ENCODE data around the gene TMEM201. TPM values are rescaled to one million over a fixed set of nuclear protein-coding genes. Genes with fewer than 3 reads are reported as not detected.

TMEM201 gene
- total RNA-seq, 2 donors from 2014 or later, result 5.1 to 18.1 TPM

DNA sequence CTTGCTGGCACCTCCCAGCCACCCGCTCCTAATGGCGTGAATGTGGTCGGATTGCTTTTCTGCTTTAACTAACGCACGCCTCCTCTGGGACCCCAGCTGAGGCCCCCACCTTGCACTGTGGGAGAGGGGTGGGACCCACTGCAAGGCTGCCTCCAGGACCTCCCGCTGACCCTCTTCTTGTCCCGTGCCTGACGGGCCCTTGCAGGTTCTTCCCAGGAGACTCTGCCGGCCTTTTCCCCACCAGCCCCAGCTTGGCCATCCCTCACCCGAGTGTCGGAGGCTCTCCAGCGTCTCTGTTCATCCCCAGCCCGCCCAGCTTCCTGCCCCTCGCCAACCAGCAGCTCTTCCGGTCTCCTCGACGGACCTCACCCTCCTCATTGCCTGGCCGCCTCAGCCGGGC, 18.6 kb downstream of the TMEM201 start:
- DNase-seq, result no peak
- Histone ChIP-seq H3K9ac (ENCODE audit: low read depth in 2 of 2, low read length in 2 of 2) (no peak overlapping the region), H3K4me1 (no peaks in the 10 kb centered on the region), H3K36me3 (no peaks in the 10 kb centered on the region), H3K9me3 (no peaks in the 10 kb centered on the region), H3K4me3 (no peak overlapping the region), H3K27me3 (no peaks in the 10 kb centered on the region), H3K27ac (no peak overlapping the region)
- TF ChIP-seq, protein P1, sequence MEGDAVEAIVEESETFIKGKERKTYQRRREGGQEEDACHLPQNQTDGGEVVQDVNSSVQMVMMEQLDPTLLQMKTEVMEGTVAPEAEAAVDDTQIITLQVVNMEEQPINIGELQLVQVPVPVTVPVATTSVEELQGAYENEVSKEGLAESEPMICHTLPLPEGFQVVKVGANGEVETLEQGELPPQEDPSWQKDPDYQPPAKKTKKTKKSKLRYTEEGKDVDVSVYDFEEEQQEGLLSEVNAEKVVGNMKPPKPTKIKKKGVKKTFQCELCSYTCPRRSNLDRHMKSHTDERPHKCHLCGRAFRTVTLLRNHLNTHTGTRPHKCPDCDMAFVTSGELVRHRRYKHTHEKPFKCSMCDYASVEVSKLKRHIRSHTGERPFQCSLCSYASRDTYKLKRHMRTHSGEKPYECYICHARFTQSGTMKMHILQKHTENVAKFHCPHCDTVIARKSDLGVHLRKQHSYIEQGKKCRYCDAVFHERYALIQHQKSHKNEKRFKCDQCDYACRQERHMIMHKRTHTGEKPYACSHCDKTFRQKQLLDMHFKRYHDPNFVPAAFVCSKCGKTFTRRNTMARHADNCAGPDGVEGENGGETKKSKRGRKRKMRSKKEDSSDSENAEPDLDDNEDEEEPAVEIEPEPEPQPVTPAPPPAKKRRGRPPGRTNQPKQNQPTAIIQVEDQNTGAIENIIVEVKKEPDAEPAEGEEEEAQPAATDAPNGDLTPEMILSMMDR (IDR thresholded peaks at IDR 0.05), result no peak
- intact Hi-C loops (cut with DNase I), result no loop called here

DNA sequence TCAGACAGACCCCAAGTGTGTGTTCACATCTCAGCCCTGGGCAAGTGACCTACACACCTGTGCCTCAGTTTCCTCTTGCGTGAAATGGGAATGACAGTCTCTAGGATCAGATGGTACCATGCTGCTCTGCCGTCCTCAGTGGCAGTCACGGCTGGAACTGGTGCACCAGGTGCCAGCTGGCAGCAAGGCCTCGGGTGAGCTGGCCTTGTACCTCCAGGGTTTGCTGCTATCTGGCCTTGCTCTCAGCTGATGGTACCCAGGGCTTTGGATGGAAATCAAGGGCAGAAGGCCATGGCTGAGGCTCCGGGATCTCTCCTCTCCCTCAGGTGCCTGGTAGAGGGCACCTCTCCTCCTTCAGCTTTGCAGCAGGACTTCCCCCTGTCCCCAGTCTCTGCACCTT, 21.3 kb downstream of the TMEM201 start:
- intact Hi-C loops (cut with DNase I), result no loop called here

DNA sequence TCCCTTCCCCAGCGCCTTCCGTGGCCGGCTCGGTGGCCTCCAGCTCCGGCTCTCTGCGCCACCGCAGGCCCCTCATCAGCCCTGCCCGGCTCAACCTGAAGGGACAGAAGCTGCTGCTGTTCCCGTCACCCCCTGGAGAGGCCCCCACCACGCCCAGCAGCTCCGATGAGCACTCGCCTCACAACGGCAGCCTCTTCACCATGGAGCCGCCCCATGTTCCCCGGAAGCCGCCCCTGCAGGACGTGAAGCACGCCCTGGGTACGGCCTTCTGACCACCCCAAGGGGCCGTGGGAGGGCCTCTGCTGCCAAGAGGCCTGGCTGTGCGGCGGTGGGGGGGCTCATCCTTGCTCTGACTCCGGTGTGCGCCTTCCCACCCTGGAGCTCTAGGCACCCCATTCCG, 21.8 kb downstream of the TMEM201 start:
- H3K9ac ChIP-seq (ENCODE audit: low read depth in 2 of 2, low read length in 2 of 2), result no peak overlapping the region
- H3K27me3 ChIP-seq, result no peaks in the 10 kb centered on the region
- DNase-seq, result no peak
- no peaks in the 10 kb centered on the region for H3K36me3 ChIP-seq
- H3K4me3 ChIP-seq, result no peak overlapping the region
- no peak overlapping the region for H3K27ac ChIP-seq
- H3K9me3 ChIP-seq, result no peaks in the 10 kb centered on the region
- no peaks in the 10 kb centered on the region for H3K4me1 ChIP-seq
- intact Hi-C loops (cut with DNase I), result no loop called here
- TF ChIP-seq, protein P1 (IDR thresholded peaks at IDR 0.05), result no peak

More for the DNA sequence above, 21.3 kb downstream of the TMEM201 start:
- TF ChIP-seq, protein P1 (IDR thresholded peaks at IDR 0.05), result no peak
- no peak overlapping the region for H3K4me3 ChIP-seq
- no peaks in the 10 kb centered on the region for H3K36me3 ChIP-seq
- H3K9ac ChIP-seq (ENCODE audit: low read depth in 2 of 2, low read length in 2 of 2), result no peak overlapping the region
- H3K27me3 ChIP-seq, result no peaks in the 10 kb centered on the region
- no peaks in the 10 kb centered on the region for H3K4me1 ChIP-seq
- H3K9me3 ChIP-seq, result no peaks in the 10 kb centered on the region
- no peak overlapping the region for H3K27ac ChIP-seq
- DNase-seq, result no peak

DNA sequence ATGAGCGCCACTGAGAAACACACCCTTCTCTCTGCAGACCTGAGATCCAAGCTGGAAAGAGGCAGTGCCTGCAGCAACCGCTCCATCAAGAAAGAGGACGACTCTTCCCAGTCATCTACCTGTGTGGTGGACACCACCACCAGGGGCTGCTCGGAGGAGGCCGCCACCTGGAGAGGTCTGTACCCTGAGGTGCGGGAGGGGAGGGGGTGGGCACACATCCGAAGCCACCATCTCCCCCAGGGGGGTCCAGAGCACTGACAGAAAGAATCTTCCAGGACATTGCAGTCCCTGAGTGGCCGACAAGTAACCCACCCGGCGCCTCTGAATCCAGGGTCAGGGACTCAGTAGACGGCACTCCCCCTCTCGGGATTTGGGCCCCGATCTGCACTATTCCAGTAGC, 23.0 kb downstream of the TMEM201 start:
- no peak for DNase-seq
- Histone ChIP-seq H3K9ac (ENCODE audit: low read depth in 2 of 2, low read length in 2 of 2) (no peak overlapping the region), H3K27ac (no peak overlapping the region), H3K36me3 (no peaks in the 10 kb centered on the region), H3K4me1 (no peaks in the 10 kb centered on the region), H3K9me3 (no peaks in the 10 kb centered on the region), H3K27me3 (no peaks in the 10 kb centered on the region), H3K4me3 (no peak overlapping the region)
- TF ChIP-seq, protein P1 (IDR thresholded peaks at IDR 0.05), result no peak
- intact Hi-C loops (cut with DNase I), result no loop called here

DNA sequence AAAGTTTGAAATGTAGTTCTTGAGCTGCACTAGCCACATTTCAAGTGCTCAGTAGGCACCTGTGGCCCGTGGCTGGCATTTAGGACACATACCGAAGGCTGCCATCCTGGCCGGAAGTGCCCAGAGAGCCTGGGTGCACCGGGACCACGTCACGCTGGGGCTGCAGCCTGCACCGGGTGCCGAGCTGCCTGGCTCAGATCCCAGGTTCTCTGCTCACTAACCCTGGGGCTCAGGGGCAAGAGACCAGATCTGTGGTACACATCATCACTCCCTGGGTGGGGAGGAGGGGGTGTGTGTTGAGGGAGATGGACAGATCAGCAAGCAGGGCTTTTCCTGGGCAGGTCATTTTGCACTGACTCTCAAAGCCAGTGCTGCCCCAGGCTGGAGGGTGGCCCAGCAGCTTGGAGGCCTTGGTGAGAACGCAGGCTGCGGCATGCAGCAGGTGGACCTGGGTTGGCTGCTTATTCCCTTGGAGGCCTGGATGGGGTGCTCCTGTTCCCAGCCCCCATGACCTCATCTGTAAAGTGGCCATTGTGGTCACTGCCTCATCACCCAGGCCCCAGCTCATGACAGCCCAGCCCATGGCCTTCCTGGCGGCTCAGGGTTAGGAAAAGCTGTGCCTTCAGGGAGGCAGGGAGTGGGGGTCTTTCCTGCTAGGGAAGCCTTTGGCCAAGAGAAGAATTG, 23.6 kb downstream of the TMEM201 start:
- Histone ChIP-seq H3K27ac (no peak overlapping the region), H3K36me3 (no peaks in the 10 kb centered on the region), H3K9me3 (no peaks in the 10 kb centered on the region)

More for the DNA sequence above, 23.6 kb downstream of the TMEM201 start:
- Histone ChIP-seq H3K27me3 (no peaks in the 10 kb centered on the region), H3K9ac (ENCODE audit: low read depth in 2 of 2, low read length in 2 of 2) (no peak overlapping the region), H3K4me1 (no peaks in the 10 kb centered on the region), H3K4me3 (no peak overlapping the region)
- no peak for DNase-seq
- intact Hi-C loops (cut with DNase I), result no loop called here
- TF ChIP-seq, protein P1 (IDR thresholded peaks at IDR 0.05), result no peak
